ENCODE measurements around the gene HIRIP3. TPM values are rescaled to one million over a fixed set of nuclear protein-coding genes. Genes with fewer than 3 reads are reported as not detected.

Gene HIRIP3
- total RNA-seq, 1 experiment from 2014 or later, result 25.3 TPM

GRCh38 chr16:30007378-30007895 lies 12.0 kb upstream of the HIRIP3 start:
- BruUV-seq (replicated peaks), result no TSS peak
- Histone ChIP-seq H3K27ac (ENCODE audit: low read length) (no peak overlapping the region), H3K4me1 (ENCODE audit: control insufficient read depth, insufficient read depth, low read length) (0 out of 2 replicates have a peak, but pooled peaks cover 3% of the 10 kb centered on the region), H3K4me3 (ENCODE audit: low read depth in 2 of 2, low read length in 2 of 2) (no peak overlapping the region), H3K9me3 (ENCODE audit: control insufficient read depth, insufficient read depth, low read depth, low read length) (no peaks in the 10 kb centered on the region), H3K36me3 (ENCODE audit: control insufficient read depth, insufficient read depth, low read length) (no peaks in the 10 kb centered on the region), H3K27me3 (ENCODE audit: control insufficient read depth, insufficient read depth, low read length) (no peaks in the 10 kb centered on the region)
- DNase-seq (ENCODE audit: low read depth, low spot score) (no peak), ATAC-seq (no peak)
- TF ChIP-seq POLR2AphosphoS5 (IDR thresholded peaks at IDR 0.05; ENCODE audit: low read depth, low read length), result no peak; the same call in 1 of the 2 replicates
- TF ChIP-seq SIN3A (IDR thresholded peaks at IDR 0.05; ENCODE audit: borderline replicate concordance, insufficient read depth, low read depth, low read length), result no peak
- no peak for TF ChIP-seq CTCF (IDR thresholded peaks at IDR 0.05)
- no peak for TF ChIP-seq TCF7L2 (IDR thresholded peaks at IDR 0.05; ENCODE audit: low read depth, low read length)
- no peak for TF ChIP-seq REST (IDR thresholded peaks at IDR 0.05; ENCODE audit: insufficient read depth in 1 of 2, low read depth in 2 of 2, low read length in 1 of 2)
- ChIA-PET CTCF (no interaction called here), POLR2A (no interaction called here)
- in situ Hi-C loops (cut with HindIII; ENCODE audit: low pct_unique_long_range_greater_than_20kb, low sequenced_read_pairs), result no loop called here
- intact Hi-C loops (cut with micrococcal nuclease; ENCODE audit: unreplicated experiment), result no loop called here

- no peak for DNase-seq (ENCODE audit: low read depth, low spot score)
- Histone ChIP-seq H3K27ac (ENCODE audit: low read length) (no peak overlapping the region), H3K4me1 (ENCODE audit: control insufficient read depth, insufficient read depth, low read length) (0 out of 2 replicates have a peak, but pooled peaks cover 3% of the 10 kb centered on the region), H3K4me3 (ENCODE audit: low read depth in 2 of 2, low read length in 2 of 2) (no peak overlapping the region), H3K27me3 (ENCODE audit: control insufficient read depth, insufficient read depth, low read length) (no peaks in the 10 kb centered on the region), H3K9me3 (ENCODE audit: control insufficient read depth, insufficient read depth, low read depth, low read length) (no peaks in the 10 kb centered on the region), H3K36me3 (ENCODE audit: control insufficient read depth, insufficient read depth, low read length) (no peaks in the 10 kb centered on the region)
- ChIA-PET CTCF (no interaction called here), POLR2A (no interaction called here)
- intact Hi-C loops (cut with micrococcal nuclease; ENCODE audit: unreplicated experiment) (no loop called here), in situ Hi-C loops (cut with HindIII; ENCODE audit: low pct_unique_long_range_greater_than_20kb, low sequenced_read_pairs) (no loop called here)
- no peak for ATAC-seq
- no TSS peak for BruUV-seq (replicated peaks)
- TF ChIP-seq REST (IDR thresholded peaks at IDR 0.05; ENCODE audit: insufficient read depth in 1 of 2, low read depth in 2 of 2, low read length in 1 of 2) (no peak), TCF7L2 (IDR thresholded peaks at IDR 0.05; ENCODE audit: low read depth, low read length) (no peak), CTCF (IDR thresholded peaks at IDR 0.05) (no peak), POLR2AphosphoS5 (IDR thresholded peaks at IDR 0.05; ENCODE audit: low read depth, low read length) (no peak; the same call in 1 of the 2 replicates), SIN3A (IDR thresholded peaks at IDR 0.05; ENCODE audit: borderline replicate concordance, insufficient read depth, low read depth, low read length) (no peak)
Measured at GRCh38 chr16:30006659-30007377, 11.4 kb upstream of the HIRIP3 start.

All from Panc1 (cell line).